Vagina (tissue), 2 donors: ENCODE data around the gene MGAT5. TPM values are rescaled to one million over a fixed set of nuclear protein-coding genes. Genes with fewer than 3 reads are reported as not detected.

Experiments used
- DNase-seq, 2 donors: peaks; one replicate each; pipeline ENCODE4 v3.0.0-alpha.2; 2017; ENCODE audit errors: extremely low spot score in 2 of 2
- H3K27ac ChIP-seq: fragments of 200-600 bp; sonication (generic); one replicate; pipeline ENCODE4 v1.5.1; 2019
- H3K27me3 ChIP-seq: fragments of 200-600 bp; sonication (generic); one replicate; pipeline ENCODE4 v1.5.1; 2019
- H3K36me3 ChIP-seq, 2 donors: fragments of 200-600 bp; sonication (generic); one replicate each; pipeline ENCODE4 v1.5.1; 2017 to 2019
- H3K4me1 ChIP-seq: fragments of 200-600 bp; sonication (generic); one replicate; pipeline ENCODE4 v1.5.1; 2019
- H3K4me3 ChIP-seq, 2 donors: fragments of 200-600 bp; sonication (generic); 1 replicate in 1 of 2; 2 replicates in 1 of 2; pipeline ENCODE4 v1.5.1; 2016 to 2019
- H3K9me3 ChIP-seq: fragments of 200-600 bp; sonication (generic); one replicate; pipeline ENCODE4 v1.5.1; 2019
- CTCF ChIP-seq, 3 experiments: fragments of 450-650 bp in 2 of 3; fragments of 200-600 bp in 1 of 3; sonication (generic) in 1 of 3; IDR thresholded peaks; one replicate each; pipeline ENCODE4 v1.5.1; 2017 to 2019; ENCODE audit warnings: antibody characterized with exemption in 3 of 3, mild to moderate bottlenecking in 2 of 3, moderate library complexity in 2 of 3
- POLR2A ChIP-seq, 2 donors: fragments of 450-650 bp; IDR thresholded peaks; one replicate each; pipeline ENCODE4 v1.6.1; 2017; ENCODE audit warnings: antibody characterized with exemption in 2 of 2, mild to moderate bottlenecking in 2 of 2, moderate library complexity in 2 of 2
- POLR2AphosphoS5 ChIP-seq, 2 donors: sonication (generic); formaldehyde crosslinking; IDR thresholded peaks; one replicate each; pipeline ENCODE4 v1.9.0; 2017; ENCODE audit warnings: antibody characterized with exemption in 2 of 2, mild to moderate bottlenecking in 2 of 2, low read depth in 1 of 2; ENCODE audit not compliant: insufficient read depth in 1 of 2
- intact Hi-C: fragments of 100-400 bp; cut with DNase I; formaldehyde crosslinking; loops from one replicate; pipeline ENCODE4 v1.15.1; 2023
- total RNA-seq: library from RNA; depleted of rRNA; stranded (reverse); fragments of >200 nt; gene quantifications from one replicate; pipeline ENCODE4 v1.2.3, GENCODE V29; 2016

The MGAT5 gene
- total RNA-seq, 1 donor from 2014 or later = 16.7 TPM

- Histone ChIP-seq H3K27me3 (no peaks in the 10 kb centered on the region), H3K4me1 (no peaks in the 10 kb centered on the region), H3K4me3 (no peak overlapping the region), H3K36me3 (no peaks in the 10 kb centered on the region), H3K27ac (peak overlapping the region; percentile 12), H3K9me3 (no peaks in the 10 kb centered on the region)
- intact Hi-C loops = no loop called here
- TF ChIP-seq CTCF (IDR thresholded peaks at IDR 0.05) = no peak
- TF ChIP-seq POLR2AphosphoS5 (IDR thresholded peaks at IDR 0.05; ENCODE audit: insufficient read depth in 1 of 2, low read depth in 1 of 2) = no peak
- no peak for TF ChIP-seq POLR2A (IDR thresholded peaks at IDR 0.05)
- DNase-seq = no peak
Measured at GRCh38 chr2:134348760-134349159, 94.9 kb downstream of the MGAT5 start.

- TF ChIP-seq POLR2AphosphoS5 (IDR thresholded peaks at IDR 0.05; ENCODE audit: insufficient read depth in 1 of 2, low read depth in 1 of 2) (no peak), POLR2A (IDR thresholded peaks at IDR 0.05) (no peak), CTCF (IDR thresholded peaks at IDR 0.05) (no peak)
- H3K9me3 ChIP-seq = no peaks in the 10 kb centered on the region
- no peaks in the 10 kb centered on the region for H3K36me3 ChIP-seq
- intact Hi-C loops = no loop called here
- no peak for DNase-seq
- no peaks in the 10 kb centered on the region for H3K27me3 ChIP-seq
- H3K4me1 ChIP-seq = no peaks in the 10 kb centered on the region
- H3K4me3 ChIP-seq = no peak overlapping the region
- H3K27ac ChIP-seq = no peak overlapping the region
Measured at GRCh38 chr2:134351016-134351415, 97.1 kb downstream of the MGAT5 start.

- no peaks in the 10 kb centered on the region for H3K4me1 ChIP-seq
- no peak for DNase-seq
- no peaks in the 10 kb centered on the region for H3K36me3 ChIP-seq
- H3K9me3 ChIP-seq = no peaks in the 10 kb centered on the region
- intact Hi-C loops = no loop called here
- H3K4me3 ChIP-seq = no peak overlapping the region
- no peaks in the 10 kb centered on the region for H3K27me3 ChIP-seq
- TF ChIP-seq POLR2A (IDR thresholded peaks at IDR 0.05) = no peak
- TF ChIP-seq POLR2AphosphoS5 (IDR thresholded peaks at IDR 0.05; ENCODE audit: insufficient read depth in 1 of 2, low read depth in 1 of 2) = no peak
- no peak for TF ChIP-seq CTCF (IDR thresholded peaks at IDR 0.05)
- H3K27ac ChIP-seq = no peak overlapping the region
Measured at GRCh38 chr2:134351899-134352298, 98.0 kb downstream of the MGAT5 start.

GRCh38 chr2:134352844-134353243, 99.0 kb downstream of the MGAT5 start:
- Histone ChIP-seq H3K27me3 (no peaks in the 10 kb centered on the region), H3K4me1 (no peaks in the 10 kb centered on the region), H3K36me3 (no peaks in the 10 kb centered on the region), H3K9me3 (no peaks in the 10 kb centered on the region), H3K4me3 (no peak overlapping the region), H3K27ac (no peak overlapping the region)
- no peak for DNase-seq
- TF ChIP-seq POLR2A (IDR thresholded peaks at IDR 0.05) (no peak), POLR2AphosphoS5 (IDR thresholded peaks at IDR 0.05; ENCODE audit: insufficient read depth in 1 of 2, low read depth in 1 of 2) (no peak), CTCF (IDR thresholded peaks at IDR 0.05) (no peak)
- intact Hi-C loops = no loop called here

- intact Hi-C loops = no loop called here
- Histone ChIP-seq H3K4me1 (no peaks in the 10 kb centered on the region), H3K4me3 (no peak overlapping the region), H3K27ac (no peak overlapping the region), H3K27me3 (no peaks in the 10 kb centered on the region), H3K9me3 (no peaks in the 10 kb centered on the region), H3K36me3 (no peaks in the 10 kb centered on the region)
- TF ChIP-seq POLR2A (IDR thresholded peaks at IDR 0.05) = no peak
- no peak for TF ChIP-seq CTCF (IDR thresholded peaks at IDR 0.05)
- no peak for TF ChIP-seq POLR2AphosphoS5 (IDR thresholded peaks at IDR 0.05; ENCODE audit: insufficient read depth in 1 of 2, low read depth in 1 of 2)
- no peak for DNase-seq
Measured at GRCh38 chr2:134354611-134355010, 100.7 kb downstream of the MGAT5 start.
